ENCODE data around the gene STN1.

The STN1 gene

GRCh38 chr10:103928784-103929183 is 10.8 kb upstream of the STN1 start:
- no peak for DNase-seq (ENCODE audit: low spot score)

- no peak for DNase-seq (ENCODE audit: low spot score)
These were observed 8.8 kb upstream of the STN1 start for GRCh38 chr10:103926722-103927319.

- no peak for DNase-seq (ENCODE audit: low spot score)
These were observed 7.6 kb upstream of the STN1 start for GRCh38 chr10:103925591-103925990.

GRCh38 chr10:103923502-103923901 is 5.5 kb upstream of the STN1 start:
- DNase-seq (ENCODE audit: low spot score), result no peak

- DNase-seq (ENCODE audit: low spot score), result no peak
These were observed 4.7 kb upstream of the STN1 start for GRCh38 chr10:103922659-103923058.

- no peak for DNase-seq (ENCODE audit: low spot score)
These were observed 3.8 kb upstream of the STN1 start for GRCh38 chr10:103921750-103922195.

- DNase-seq (ENCODE audit: low spot score), result no peak
These were observed 3.3 kb upstream of the STN1 start for GRCh38 chr10:103921248-103921647.

GRCh38 chr10:103919648-103920025 is 1.7 kb upstream of the STN1 start:
- no peak for DNase-seq (ENCODE audit: low spot score)

GRCh38 chr10:103917302-103918052 is 507 bp downstream of the STN1 start:
- DNase-seq (ENCODE audit: low spot score), result peak; percentile 49

- DNase-seq (ENCODE audit: low spot score), result no peak
These were observed 1.1 kb downstream of the STN1 start for GRCh38 chr10:103916876-103917275.

- no peak for DNase-seq (ENCODE audit: low spot score)
These were observed 1.7 kb downstream of the STN1 start for GRCh38 chr10:103916254-103916653.

GRCh38 chr10:103915796-103916195 is 2.2 kb downstream of the STN1 start:
- no peak for DNase-seq (ENCODE audit: low spot score)

- no peak for DNase-seq (ENCODE audit: low spot score)
These were observed 5.2 kb downstream of the STN1 start for GRCh38 chr10:103912759-103913158.

GRCh38 chr10:103911021-103911459 is 6.9 kb downstream of the STN1 start:
- no peak for DNase-seq (ENCODE audit: low spot score)

- DNase-seq (ENCODE audit: low spot score), result no peak
These were observed 7.5 kb downstream of the STN1 start for GRCh38 chr10:103910442-103911012.

- no peak for DNase-seq (ENCODE audit: low spot score)
These were observed 12.5 kb downstream of the STN1 start for GRCh38 chr10:103905441-103905840.

- no peak for DNase-seq (ENCODE audit: low spot score)
These were observed 16.7 kb downstream of the STN1 start for GRCh38 chr10:103901299-103901698.

- DNase-seq (ENCODE audit: low spot score), result no peak
These were observed 18.7 kb downstream of the STN1 start for GRCh38 chr10:103899312-103899711.

- DNase-seq (ENCODE audit: low spot score), result no peak
These were observed 20.7 kb downstream of the STN1 start for GRCh38 chr10:103897241-103897774.

GRCh38 chr10:103896225-103896624 is 21.8 kb downstream of the STN1 start:
- no peak for DNase-seq (ENCODE audit: low spot score)

GRCh38 chr10:103895411-103896186 is 22.4 kb downstream of the STN1 start:
- peak; percentile 50 for DNase-seq (ENCODE audit: low spot score)

GRCh38 chr10:103894441-103894864 is 23.5 kb downstream of the STN1 start:
- no peak for DNase-seq (ENCODE audit: low spot score)

Measured in GM03348 (cell line).